Activated CD4-positive, alpha-beta T cell treated with anti-CD3 and anti-CD28 coated beads, Interleukin-2, amount 50 U/mL, for 48 hours (primary cell): ENCODE data around the gene INTS14.
A peak's percentile ranks its signal among the peaks of the same experiment; 100 is the strongest.
"Not testable (repeated sequence)": the region's sequence is repeated elsewhere in the genome, so short reads cannot be mapped to it uniquely, and the experiment has no call there.

Experiments
- DNase-seq, 2 experiments: peaks; one replicate each; pipeline ENCODE4 v3.0.0-alpha.2; 2020

The INTS14 gene

DNA sequence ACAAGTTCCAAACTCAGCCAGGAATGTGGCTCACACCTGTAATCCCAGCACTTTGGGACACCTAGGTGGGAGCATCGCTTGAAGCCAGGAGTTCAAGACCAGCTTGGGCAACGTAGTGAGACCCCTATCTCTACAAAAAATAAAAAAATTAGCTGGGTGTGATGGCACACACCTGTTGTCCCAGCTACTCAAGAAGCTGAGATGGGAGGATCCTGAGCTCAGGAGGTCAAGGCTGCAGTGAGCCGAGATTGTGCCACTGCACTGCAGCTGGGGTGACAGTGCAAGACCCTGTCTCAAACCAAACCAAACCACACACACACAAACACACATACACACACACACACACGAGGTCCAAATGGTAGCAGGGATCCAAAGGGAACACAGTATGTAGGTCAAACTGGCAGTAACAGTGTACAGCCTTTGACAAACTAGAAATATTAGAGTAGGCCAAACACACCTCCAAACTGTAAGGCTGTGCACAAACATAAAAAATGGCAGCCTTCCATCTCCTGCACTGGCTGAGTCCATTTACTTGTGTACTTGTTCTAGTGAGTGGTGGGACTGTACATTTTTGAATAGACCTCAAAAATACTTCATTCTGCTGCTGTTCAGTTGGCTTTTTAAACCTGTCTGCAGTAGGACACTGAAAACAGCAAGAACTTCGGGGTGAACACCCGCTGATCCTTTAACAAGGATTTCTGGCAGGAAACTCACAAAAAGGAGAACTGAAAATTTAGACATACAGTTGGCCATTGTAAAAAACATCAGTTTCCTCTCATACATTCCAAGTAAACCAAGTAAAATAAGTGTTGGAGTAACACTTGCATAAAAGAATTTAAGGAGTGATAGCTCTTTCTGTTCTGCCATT lies 33.6 kb downstream of the INTS14 start:
- DNase-seq = no peak

- no peak for DNase-seq
Observed at GRCh38 chr15:65576664-65577063, 34.3 kb downstream of the INTS14 start.

DNA sequence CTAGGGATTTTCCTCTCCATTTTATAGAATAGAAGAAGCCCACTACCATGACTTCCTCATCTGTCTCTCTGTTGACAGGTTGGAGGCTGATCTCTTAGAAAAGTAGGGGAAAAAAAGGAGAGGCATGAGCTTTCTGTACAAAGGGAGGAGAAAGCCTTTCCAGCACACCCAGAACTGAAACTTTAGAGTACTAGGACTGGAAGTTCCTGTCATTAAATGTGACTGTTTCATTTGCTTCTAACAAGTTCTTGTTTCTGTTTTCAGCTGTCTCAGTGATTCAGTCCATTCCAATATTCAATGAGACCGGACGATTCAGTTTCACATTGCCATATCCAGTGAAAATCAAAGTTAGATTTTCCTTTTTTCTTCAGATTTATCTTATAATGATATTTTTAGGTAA lies 39.0 kb downstream of the INTS14 start:
- no peak for DNase-seq

GRCh38 chr15:65569728-65570127 lies 41.2 kb downstream of the INTS14 start:
- DNase-seq = no peak

DNA sequence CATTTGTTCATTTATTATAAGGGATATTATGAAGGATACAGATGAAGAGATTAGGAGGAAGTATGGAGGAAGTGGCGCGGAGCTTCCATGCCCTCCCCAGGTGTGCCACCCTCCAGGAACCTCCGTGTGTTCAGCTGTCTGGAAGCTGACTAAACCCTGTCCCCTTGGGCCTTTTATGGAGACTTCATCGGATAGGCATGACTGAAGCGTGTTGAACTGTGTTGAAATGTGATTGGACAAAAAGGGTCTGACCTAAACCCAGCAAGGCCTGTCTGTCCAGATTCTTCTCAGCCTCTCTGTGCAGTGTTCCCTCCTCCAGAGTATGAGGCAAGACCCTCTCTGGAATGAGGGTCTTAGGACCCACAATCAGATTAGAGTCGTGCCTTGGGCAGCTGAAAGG lies 49.0 kb downstream of the INTS14 start:
- no peak for DNase-seq

- no peak for DNase-seq
Observed at GRCh38 chr15:65559941-65560340, 51.0 kb downstream of the INTS14 start.

- no peak for DNase-seq
Observed at GRCh38 chr15:65558997-65559760, 51.8 kb downstream of the INTS14 start.

- no peak for DNase-seq
Observed at GRCh38 chr15:65558336-65558735, 52.6 kb downstream of the INTS14 start.

- DNase-seq = no peak
Observed at GRCh38 chr15:65556622-65557021, 54.3 kb downstream of the INTS14 start.

GRCh38 chr15:65553691-65554090 lies 57.2 kb downstream of the INTS14 start:
- no peak for DNase-seq

GRCh38 chr15:65552851-65553250 lies 58.1 kb downstream of the INTS14 start:
- DNase-seq = not testable (repeated sequence)

DNA sequence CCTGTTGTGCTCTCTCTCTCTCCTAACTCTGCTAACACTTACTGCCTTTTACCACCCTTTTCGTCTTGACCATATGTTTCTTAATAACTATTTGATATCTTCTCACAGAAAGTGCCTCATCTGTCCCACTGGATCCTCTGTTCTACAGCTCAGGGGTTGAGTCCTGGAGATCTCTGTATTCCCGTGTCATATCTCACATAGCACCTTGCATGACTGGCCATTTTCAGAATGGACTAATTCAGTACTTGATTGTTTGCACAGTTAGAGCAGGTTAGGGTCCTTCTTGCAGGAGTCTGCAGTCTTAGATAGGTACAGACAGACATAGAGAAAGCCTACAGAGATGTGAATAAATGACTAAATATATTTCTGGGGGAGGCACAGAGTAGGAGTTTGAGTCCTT lies 59.7 kb downstream of the INTS14 start:
- DNase-seq = no peak

- no peak for DNase-seq
Observed at GRCh38 chr15:65550681-65551098, 60.2 kb downstream of the INTS14 start.

GRCh38 chr15:65549288-65549687 lies 61.6 kb downstream of the INTS14 start:
- DNase-seq = not testable (repeated sequence)

- no peak for DNase-seq
Observed at GRCh38 chr15:65547841-65548240, 63.1 kb downstream of the INTS14 start.

DNA sequence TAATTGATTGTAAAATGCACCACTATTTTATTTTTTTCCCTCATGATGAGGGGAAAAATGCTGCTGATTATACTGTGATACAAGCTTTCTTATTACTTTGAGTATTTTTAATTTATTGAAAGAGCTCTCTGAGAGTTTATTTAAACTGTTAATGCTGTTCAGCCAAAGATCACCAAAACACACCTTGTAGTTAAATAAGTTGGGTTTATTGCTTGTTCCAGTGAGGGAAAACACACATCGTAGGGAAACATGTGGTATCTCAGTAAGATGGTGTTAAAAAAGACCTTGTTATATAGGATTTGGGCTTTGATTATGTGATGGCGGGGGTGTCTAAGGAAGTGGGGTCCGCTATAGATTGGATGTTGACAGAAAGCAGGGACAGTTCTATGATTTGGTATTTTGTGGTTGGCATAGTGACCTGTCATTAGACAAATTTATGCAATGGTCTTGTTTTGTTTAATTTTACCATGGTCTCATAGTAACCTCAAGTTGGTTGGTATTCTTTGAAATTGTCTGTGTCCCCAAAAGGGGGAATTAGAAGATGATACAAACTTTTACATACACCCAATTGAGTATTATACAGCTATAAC lies 69.6 kb downstream of the INTS14 start:
- no peak for DNase-seq

- no peak for DNase-seq
Observed at GRCh38 chr15:65540314-65540713, 70.6 kb downstream of the INTS14 start.

DNA sequence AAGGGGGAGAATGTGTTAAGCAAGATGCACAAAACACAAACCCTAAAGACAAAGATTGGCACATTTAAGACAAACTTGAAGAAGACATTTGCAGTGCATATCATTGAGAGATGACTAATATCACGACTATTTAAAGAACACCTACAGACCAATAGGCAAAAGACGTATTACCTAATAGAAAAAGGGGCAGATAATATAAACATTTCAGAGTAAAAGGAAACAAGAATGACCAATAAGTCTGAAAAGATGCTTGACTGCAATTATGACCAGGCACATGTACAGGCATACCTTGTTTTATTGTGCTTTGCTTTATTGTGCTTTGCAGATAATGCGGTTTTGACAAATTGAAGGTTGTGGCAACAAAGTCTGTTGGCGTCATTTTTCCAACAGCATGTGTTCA lies 75.7 kb downstream of the INTS14 start:
- no peak for DNase-seq

GRCh38 chr15:65533057-65533756 lies 77.7 kb downstream of the INTS14 start:
- DNase-seq = no peak

DNA sequence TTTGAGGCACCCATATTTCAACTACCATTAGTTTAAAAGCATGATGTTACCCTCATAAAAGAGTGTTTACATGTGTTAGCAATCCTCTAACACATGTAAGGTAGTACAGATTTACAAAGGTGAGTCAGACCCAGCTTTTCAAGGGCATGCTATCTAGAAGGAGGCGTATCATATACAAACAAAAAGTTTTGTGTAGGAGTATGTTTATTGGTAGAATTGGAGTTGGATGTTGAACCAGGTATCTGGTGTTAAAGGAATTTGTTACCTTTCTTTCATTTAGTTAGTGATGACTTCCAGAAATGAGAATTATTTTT lies 78.2 kb downstream of the INTS14 start:
- no peak for DNase-seq

DNA sequence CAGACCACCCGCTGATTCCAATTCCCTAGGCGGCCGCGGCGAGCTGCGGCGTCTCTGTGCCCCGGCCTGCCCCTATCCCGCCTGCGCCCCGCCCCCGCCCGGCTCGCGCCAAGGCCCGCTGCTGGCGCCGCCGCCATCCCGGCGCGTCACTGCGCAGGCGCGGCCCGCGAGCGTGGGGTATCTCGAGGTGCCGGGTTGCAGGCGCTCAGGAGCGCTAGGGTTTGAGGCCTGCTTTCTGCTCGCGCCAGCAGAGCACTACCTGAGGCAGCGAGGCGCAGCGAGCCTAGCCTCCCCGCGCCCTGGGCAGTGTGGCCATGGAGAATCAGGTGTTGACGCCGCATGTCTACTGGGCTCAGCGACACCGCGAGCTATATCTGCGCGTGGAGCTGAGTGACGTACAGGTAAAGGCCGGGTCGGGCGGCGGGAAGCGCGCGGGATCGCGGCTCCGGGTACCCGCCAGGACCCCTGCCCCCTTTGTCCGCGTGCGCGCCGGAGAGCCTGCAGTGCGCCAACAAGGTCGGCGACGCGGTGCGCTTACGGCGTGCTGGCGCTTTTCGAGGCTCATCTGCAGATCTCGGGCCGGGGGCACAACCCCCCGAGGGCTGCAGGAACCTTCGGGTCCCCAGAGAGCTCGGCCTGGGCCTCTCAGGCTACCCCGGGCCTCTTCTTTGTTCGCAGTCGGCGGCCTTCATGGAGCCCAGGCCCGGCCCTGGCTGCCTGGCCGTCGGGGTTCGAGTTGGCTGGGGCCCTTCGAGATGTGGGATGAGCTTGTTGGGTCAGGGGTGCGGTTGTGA lies 80.4 kb downstream of the INTS14 start, which contains the start of gene HACD3:
Gene HACD3 (plus strand): TSS at position 146 of the 794 bp plus-strand sequence. CDS start 169 bp downstream, at position 315.
- DNase-seq = peak; percentile 92

DNA sequence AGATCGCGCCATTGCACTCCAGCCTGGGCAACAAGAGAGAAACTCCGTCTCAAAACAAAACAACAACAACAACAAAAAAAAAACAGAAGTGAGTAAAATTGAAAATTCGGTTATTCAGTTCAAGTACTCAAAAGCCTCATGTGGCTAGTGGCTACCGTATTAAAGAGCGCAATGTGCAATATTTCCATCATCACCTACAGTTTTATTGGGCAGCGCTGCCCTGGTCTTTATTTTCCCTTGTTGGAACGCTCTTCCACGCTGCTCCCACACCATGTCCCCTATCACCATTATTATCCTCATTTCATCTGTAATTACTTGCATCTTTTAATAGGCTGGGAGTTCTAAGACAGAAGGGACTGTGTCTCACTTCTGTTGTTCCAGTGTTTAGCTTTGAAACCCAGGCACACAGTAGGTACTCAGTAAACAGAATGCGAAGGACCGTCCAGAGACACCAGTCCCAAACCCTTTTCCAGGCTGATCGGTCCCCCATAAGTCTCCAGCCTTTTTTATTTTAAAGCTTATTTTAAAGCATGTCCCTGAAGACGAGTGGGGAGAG lies 81.1 kb downstream of the INTS14 start:
- DNase-seq = no peak
